PC-3 (cell line): ENCODE results near the gene EDRF1.

ENCODE experiments used
- CTCF ChIP-seq: fragments of 300-600 bp; sonication (generic); conservative IDR thresholded peaks from 2 replicates; pipeline ENCODE4 v1.5.1; 2017; ENCODE audit warnings: antibody characterized with exemption, low read depth, mild to moderate bottlenecking, low read length
- EZH2 ChIP-seq: fragments of 300-600 bp; sonication (generic); IDR thresholded peaks from one replicate; pipeline ENCODE4 v1.6.1; 2017; ENCODE audit warnings: antibody characterized with exemption, mild to moderate bottlenecking, low read length; ENCODE audit not compliant: unreplicated experiment
- EZH2phosphoT487 ChIP-seq: fragments of 300-600 bp; sonication (generic); IDR thresholded peaks from 2 replicates; pipeline ENCODE4 v1.6.1; 2018; ENCODE audit warnings: mild to moderate bottlenecking, antibody characterized with exemption, low read length, borderline replicate concordance

GRCh38 chr10:125801574-125801973, 82.1 kb downstream of the EDRF1 start:
- TF ChIP-seq EZH2phosphoT487 (no peak), CTCF (no peak), EZH2 (no peak)
